GM21367 (cell line): ENCODE results near the gene BRINP3.
"Not testable (repeated sequence)": the region's sequence is repeated elsewhere in the genome, so short reads cannot be mapped to it uniquely, and the experiment has no call there.

Experiments
- ATAC-seq: cut with Tn5 transposase; IDR thresholded peaks from one replicate; pipeline ENCODE4 v1.9.1; 2021; ENCODE audit not compliant: unreplicated experiment

Gene BRINP3

DNA sequence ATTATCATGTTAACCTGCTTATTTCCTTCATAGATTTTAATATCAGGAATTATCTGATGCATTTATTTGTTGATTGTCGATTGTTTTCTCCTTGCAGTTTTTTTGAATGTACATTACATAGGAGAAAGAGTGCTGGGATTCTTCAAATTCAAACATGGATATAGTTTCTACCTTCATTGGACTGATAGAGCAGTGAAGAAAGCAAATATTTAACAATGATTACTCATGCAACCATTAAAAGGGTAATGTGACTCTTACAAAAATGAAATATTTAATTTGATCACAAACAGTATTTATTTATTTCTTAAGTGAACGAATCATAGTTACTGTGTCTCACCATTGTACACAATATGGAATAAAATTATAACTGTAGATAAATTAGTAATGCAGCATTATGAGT lies 350.9 kb downstream of the BRINP3 start:
- no peak for ATAC-seq

GRCh38 chr1:190124068-190124467 lies 353.6 kb downstream of the BRINP3 start:
- ATAC-seq: no peak

DNA sequence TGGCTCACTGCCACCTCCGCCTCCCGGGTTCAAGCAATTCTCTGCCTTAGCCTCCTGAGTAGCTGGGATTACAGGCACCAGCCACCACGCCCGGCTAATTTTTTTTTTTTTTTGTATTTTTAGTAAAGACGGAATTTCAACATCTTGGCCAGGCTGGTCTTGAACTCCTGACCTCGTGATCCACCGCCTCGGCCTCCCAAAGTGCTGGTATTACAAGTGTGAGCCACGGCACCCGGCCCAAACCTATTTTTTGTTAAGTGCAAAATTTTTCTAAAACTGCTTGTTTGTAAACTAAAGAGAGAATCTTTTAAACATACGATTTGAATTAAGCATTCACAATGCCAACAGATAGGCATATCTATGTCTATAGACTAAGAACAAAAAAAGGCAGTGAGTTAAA lies 357.1 kb downstream of the BRINP3 start:
- ATAC-seq: not testable (repeated sequence)

DNA sequence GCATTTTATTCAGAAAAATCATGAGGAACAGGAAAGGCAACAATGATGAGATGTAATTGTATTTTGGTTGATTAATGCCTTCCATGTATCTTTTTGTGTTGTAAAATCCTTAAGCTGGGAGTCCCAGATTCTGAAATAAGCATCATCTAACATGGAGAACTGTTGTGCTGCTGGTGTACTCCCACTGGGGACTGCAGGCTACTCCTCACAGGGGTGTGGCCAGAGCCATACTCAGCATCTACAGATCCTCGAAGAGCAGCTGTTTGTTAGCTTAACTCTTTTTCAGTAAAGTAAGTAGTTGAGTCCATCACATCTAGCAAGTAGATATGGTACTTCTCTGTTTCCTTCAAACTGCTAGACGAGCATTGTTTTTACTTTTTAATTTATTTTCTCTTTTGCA lies 358.0 kb downstream of the BRINP3 start:
- no peak for ATAC-seq

DNA sequence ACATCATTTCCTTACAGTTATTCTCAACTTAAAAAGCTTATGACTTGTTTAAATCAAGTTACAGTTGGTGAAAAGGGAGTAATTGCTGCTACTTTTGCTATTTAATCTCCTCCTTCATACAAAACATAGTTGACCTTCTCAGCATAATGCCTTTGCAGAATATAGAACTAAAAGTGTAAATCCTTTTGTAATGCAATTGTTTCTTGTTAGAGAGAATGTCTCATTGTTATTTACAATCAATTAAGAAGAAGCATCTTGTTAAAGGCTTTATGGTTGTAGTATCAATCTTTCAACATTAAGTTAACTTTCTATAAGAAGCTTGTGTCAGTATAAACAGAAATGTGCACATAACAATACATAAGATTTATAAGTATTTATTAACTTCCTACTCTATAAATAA lies 360.7 kb downstream of the BRINP3 start:
- ATAC-seq: no peak

- no peak for ATAC-seq
Observed at GRCh38 chr1:190104961-190105360, 372.7 kb downstream of the BRINP3 start.

DNA sequence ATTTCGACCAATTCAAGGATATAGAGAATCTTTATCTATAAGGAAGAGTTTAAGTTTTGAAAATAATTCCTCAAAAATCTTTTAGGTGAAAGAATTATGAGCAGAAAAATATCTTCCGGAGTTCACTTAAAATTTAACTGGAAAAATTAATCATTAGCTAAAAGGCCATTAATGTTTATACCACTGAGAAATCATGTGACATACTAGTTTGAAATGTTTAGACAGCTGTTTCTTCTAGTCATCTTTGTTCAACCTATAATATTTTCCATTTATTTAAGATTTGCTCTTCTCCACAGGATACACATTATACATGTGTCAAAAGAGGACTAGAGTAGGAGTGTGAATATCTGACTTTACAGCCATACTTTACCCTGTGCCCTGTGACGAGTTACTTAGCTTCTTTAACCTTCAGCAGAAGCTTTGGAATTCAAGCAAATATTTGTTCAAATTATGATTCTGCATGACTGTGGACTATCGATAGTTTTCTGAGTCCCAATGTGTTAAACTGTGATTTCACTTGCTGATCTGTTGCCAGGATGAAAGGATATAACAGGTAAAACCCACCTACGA lies 374.8 kb downstream of the BRINP3 start:
- ATAC-seq: no peak

GRCh38 chr1:190101756-190102155 lies 375.9 kb downstream of the BRINP3 start:
- ATAC-seq: no peak

- ATAC-seq: no peak
Observed at GRCh38 chr1:190098756-190099155, 378.9 kb downstream of the BRINP3 start.

- no peak for ATAC-seq
Observed at GRCh38 chr1:190098107-190098506, 379.6 kb downstream of the BRINP3 start.

- no peak for ATAC-seq
Observed at GRCh38 chr1:190095596-190095995, 382.1 kb downstream of the BRINP3 start.

GRCh38 chr1:190084552-190084951 lies 393.1 kb downstream of the BRINP3 start:
- ATAC-seq: no peak

DNA sequence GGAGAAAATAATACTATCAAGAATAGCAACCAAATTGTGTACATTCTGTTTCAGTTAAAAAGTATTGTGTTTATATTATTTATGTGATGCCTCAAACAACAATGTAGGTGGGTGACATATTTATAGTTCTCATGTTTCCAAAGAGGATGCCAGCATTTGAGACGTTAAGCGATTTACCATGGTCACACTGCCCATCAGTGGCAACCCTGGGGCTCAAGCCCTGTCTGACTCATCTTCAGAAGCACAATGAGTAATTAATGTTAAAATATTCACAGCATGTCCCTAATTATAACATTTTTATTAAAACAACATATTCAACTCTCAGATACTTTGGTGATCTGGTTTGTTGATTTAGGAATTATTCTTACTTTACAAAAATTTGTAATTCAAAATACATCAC lies 409.4 kb downstream of the BRINP3 start:
- ATAC-seq: no peak

GRCh38 chr1:190067592-190067991 lies 410.1 kb downstream of the BRINP3 start:
- ATAC-seq: no peak

DNA sequence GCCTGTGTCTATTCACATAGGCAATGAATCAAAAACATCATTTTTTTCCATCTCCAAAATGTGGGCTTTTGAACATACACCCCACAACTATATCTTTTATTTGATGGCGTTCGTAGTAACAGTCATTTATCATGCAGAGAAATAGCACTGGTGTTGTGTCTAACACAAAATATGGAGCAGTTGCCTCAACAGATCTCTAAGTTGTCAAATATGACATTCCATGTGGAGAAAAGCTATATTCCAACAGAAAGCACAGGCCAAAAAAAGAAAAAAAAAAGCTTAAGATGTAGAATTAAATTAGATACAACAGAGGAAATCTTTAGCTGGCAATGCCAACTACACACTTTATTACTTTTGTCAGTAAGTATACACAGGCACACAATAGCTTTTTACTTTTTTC lies 411.7 kb downstream of the BRINP3 start:
- no peak for ATAC-seq

DNA sequence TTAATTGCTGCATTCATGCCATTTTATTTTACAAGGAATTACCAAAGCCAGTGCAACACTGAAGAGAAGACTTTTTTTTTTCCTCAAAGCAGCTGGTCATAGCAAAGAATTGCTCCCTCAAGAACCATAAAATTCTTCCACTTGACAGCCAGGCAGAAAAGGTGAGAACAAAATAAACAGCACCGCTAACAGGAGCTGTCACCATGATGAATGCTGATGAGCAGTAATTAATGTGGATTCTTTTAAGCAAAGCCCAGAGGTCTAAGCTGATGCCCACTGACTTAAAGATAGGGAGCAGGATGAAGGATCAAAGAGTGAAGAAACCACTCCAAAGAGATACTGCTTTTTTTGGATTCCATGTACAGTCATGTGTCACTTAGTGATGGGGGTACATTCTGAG lies 428.4 kb downstream of the BRINP3 start:
- no peak for ATAC-seq
